Measurements from ENCODE around the gene RNF123.

The RNF123 gene

GRCh38 chr3:49754536-49754935 is 65.2 kb downstream of the RNF123 start:
- Histone ChIP-seq H3K4me3 (replicated peaks; ENCODE audit: insufficient read depth, low read length) (no peak overlapping the region), H3K27me3 (ENCODE audit: insufficient read depth, poor library complexity, severe bottlenecking) (no peaks in the 10 kb centered on the region), H3K27ac (replicated peaks) (no peak overlapping the region)
- TF ChIP-seq POLR2AphosphoS5 (IDR thresholded peaks at IDR 0.05; ENCODE audit: low read depth) (no peak), CTCF (IDR thresholded peaks at IDR 0.05; ENCODE audit: insufficient read depth, low read length) (no peak), GABPA (IDR thresholded peaks at IDR 0.05; ENCODE audit: low read depth) (no peak), SPI1 (IDR thresholded peaks at IDR 0.05; ENCODE audit: borderline replicate concordance, low read depth) (no peak)
- TF ChIP-seq, protein P1, sequence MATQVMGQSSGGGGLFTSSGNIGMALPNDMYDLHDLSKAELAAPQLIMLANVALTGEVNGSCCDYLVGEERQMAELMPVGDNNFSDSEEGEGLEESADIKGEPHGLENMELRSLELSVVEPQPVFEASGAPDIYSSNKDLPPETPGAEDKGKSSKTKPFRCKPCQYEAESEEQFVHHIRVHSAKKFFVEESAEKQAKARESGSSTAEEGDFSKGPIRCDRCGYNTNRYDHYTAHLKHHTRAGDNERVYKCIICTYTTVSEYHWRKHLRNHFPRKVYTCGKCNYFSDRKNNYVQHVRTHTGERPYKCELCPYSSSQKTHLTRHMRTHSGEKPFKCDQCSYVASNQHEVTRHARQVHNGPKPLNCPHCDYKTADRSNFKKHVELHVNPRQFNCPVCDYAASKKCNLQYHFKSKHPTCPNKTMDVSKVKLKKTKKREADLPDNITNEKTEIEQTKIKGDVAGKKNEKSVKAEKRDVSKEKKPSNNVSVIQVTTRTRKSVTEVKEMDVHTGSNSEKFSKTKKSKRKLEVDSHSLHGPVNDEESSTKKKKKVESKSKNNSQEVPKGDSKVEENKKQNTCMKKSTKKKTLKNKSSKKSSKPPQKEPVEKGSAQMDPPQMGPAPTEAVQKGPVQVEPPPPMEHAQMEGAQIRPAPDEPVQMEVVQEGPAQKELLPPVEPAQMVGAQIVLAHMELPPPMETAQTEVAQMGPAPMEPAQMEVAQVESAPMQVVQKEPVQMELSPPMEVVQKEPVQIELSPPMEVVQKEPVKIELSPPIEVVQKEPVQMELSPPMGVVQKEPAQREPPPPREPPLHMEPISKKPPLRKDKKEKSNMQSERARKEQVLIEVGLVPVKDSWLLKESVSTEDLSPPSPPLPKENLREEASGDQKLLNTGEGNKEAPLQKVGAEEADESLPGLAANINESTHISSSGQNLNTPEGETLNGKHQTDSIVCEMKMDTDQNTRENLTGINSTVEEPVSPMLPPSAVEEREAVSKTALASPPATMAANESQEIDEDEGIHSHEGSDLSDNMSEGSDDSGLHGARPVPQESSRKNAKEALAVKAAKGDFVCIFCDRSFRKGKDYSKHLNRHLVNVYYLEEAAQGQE (IDR thresholded peaks at IDR 0.05; ENCODE audit: insufficient replicate concordance, low read depth) = no peak
- no peak for DNase-seq (ENCODE audit: low read depth in 1 of 2, low spot score in 1 of 2)

DNA sequence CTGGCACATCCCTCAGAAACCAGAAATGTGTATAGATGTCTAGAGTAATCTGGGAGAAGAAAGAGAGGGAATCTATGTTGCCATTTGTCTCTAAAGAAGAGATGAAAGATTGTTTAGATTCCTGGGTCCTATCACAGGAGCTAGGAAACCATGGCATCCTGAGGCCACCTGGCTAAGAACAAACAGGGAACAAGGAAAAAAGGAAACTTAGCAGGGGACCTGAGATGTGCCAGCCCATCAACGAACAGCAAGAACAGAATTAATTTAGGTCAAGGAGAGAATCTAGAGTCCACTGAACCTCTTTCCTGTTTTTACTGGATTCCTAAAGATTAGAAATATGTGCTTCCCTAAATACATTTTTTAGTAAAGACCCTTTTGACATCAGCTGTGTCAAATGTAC is 66.7 kb downstream of the RNF123 start:
- H3K27ac ChIP-seq (replicated peaks) = no peak overlapping the region
- no peak overlapping the region for H3K4me3 ChIP-seq (replicated peaks; ENCODE audit: insufficient read depth, low read length)
- no peak for DNase-seq (ENCODE audit: low read depth in 1 of 2, low spot score in 1 of 2)
- no peaks in the 10 kb centered on the region for H3K27me3 ChIP-seq (ENCODE audit: insufficient read depth, poor library complexity, severe bottlenecking)
- TF ChIP-seq POLR2AphosphoS5 (IDR thresholded peaks at IDR 0.05; ENCODE audit: low read depth) (no peak), CTCF (IDR thresholded peaks at IDR 0.05; ENCODE audit: insufficient read depth, low read length) (no peak), GABPA (IDR thresholded peaks at IDR 0.05; ENCODE audit: low read depth) (no peak), SPI1 (IDR thresholded peaks at IDR 0.05; ENCODE audit: borderline replicate concordance, low read depth) (no peak)

- Histone ChIP-seq H3K4me3 (replicated peaks; ENCODE audit: insufficient read depth, low read length) (no peak overlapping the region), H3K27me3 (ENCODE audit: insufficient read depth, poor library complexity, severe bottlenecking) (no peaks in the 10 kb centered on the region), H3K27ac (replicated peaks) (no peak overlapping the region)
- no peak for DNase-seq (ENCODE audit: low read depth in 1 of 2, low spot score in 1 of 2)
- TF ChIP-seq GABPA (IDR thresholded peaks at IDR 0.05; ENCODE audit: low read depth) (no peak), CTCF (IDR thresholded peaks at IDR 0.05; ENCODE audit: insufficient read depth, low read length) (no peak), SPI1 (IDR thresholded peaks at IDR 0.05; ENCODE audit: borderline replicate concordance, low read depth) (no peak), POLR2AphosphoS5 (IDR thresholded peaks at IDR 0.05; ENCODE audit: low read depth) (no peak)
- TF ChIP-seq, protein P1 (IDR thresholded peaks at IDR 0.05; ENCODE audit: insufficient replicate concordance, low read depth) = no peak
These were observed 67.8 kb downstream of the RNF123 start for GRCh38 chr3:49757197-49757596.

GRCh38 chr3:49759226-49759625 is 69.9 kb downstream of the RNF123 start:
- Histone ChIP-seq H3K27me3 (ENCODE audit: insufficient read depth, poor library complexity, severe bottlenecking) (no peaks in the 10 kb centered on the region), H3K4me3 (replicated peaks; ENCODE audit: insufficient read depth, low read length) (no peak overlapping the region), H3K27ac (replicated peaks) (no peak overlapping the region)
- TF ChIP-seq GABPA (IDR thresholded peaks at IDR 0.05; ENCODE audit: low read depth) (no peak), POLR2AphosphoS5 (IDR thresholded peaks at IDR 0.05; ENCODE audit: low read depth) (no peak), SPI1 (IDR thresholded peaks at IDR 0.05; ENCODE audit: borderline replicate concordance, low read depth) (no peak), CTCF (IDR thresholded peaks at IDR 0.05; ENCODE audit: insufficient read depth, low read length) (no peak)
- TF ChIP-seq, protein P1 (IDR thresholded peaks at IDR 0.05; ENCODE audit: insufficient replicate concordance, low read depth) = no peak
- no peak for DNase-seq (ENCODE audit: low read depth in 1 of 2, low spot score in 1 of 2)

Data from HL-60 (cell line).